Esophagus muscularis mucosa (tissue), 4 donors: ENCODE measurements around the gene MTMR2. TPM values are rescaled to one million over a fixed set of nuclear protein-coding genes. Genes with fewer than 3 reads are reported as not detected.

Experiments
- DNase-seq: peaks from one replicate; pipeline ENCODE4 v3.0.0-alpha.2; 2017; ENCODE audit errors: extremely low spot score
- H3K27ac ChIP-seq, 4 donors: fragments of 200-600 bp; sonication (generic); replicated peaks in 1 of 4; 1 replicate in 3 of 4; 2 replicates in 1 of 4; pipeline ENCODE4 v1.5.1; 2016 to 2019; ENCODE audit warnings: mild to moderate bottlenecking in 1 of 4
- H3K27me3 ChIP-seq, 4 donors: fragments of 200-600 bp; sonication (generic); one replicate each; pipeline versions ENCODE4 v1.5.1 to v1.6.0; 2016 to 2019
- H3K36me3 ChIP-seq, 4 donors: fragments of 200-600 bp; sonication (generic); one replicate each; pipeline ENCODE4 v1.5.1; 2016 to 2019
- H3K4me1 ChIP-seq, 4 donors: fragments of 200-600 bp; sonication (generic); one replicate each; pipeline ENCODE4 v1.5.1; 2016 to 2019
- H3K4me3 ChIP-seq, 4 donors: fragments of 200-600 bp; sonication (generic); 1 replicate in 2 of 4; 2 replicates in 2 of 4; pipeline ENCODE4 v1.5.1; 2016 to 2019; ENCODE audit warnings: mild to moderate bottlenecking in 4 of 4, moderate library complexity in 1 of 4
- H3K9me3 ChIP-seq, 4 donors: fragments of 200-600 bp; sonication (generic); 1 replicate in 3 of 4; 2 replicates in 1 of 4; pipeline ENCODE4 v1.5.1; 2016 to 2019
- EP300 ChIP-seq: sonication (generic); formaldehyde crosslinking; IDR thresholded peaks from one replicate; pipeline ENCODE4 v1.6.1; 2017; ENCODE audit warnings: antibody characterized with exemption
- POLR2A ChIP-seq: fragments of 450-650 bp; IDR thresholded peaks from one replicate; pipeline ENCODE4 v1.6.1; 2017; ENCODE audit warnings: antibody characterized with exemption, moderate library complexity, mild to moderate bottlenecking, low read depth
- POLR2AphosphoS5 ChIP-seq, 2 donors: sonication (generic); formaldehyde crosslinking; IDR thresholded peaks; one replicate each; pipeline ENCODE4 v1.6.1; 2017; ENCODE audit warnings: antibody characterized with exemption in 2 of 2
- WGBS: methylation state at CpG from one replicate; pipeline ENCODE4 v1.1.5; 2018; 5-methylcytosine and 5-hydroxymethylcytosine counted together
- intact Hi-C: fragments of 100-400 bp; cut with DNase I; formaldehyde crosslinking; loops from one replicate; pipeline ENCODE4 v1.15.1; 2023
- total RNA-seq, 4 donors: library from RNA; depleted of rRNA; stranded (reverse); fragments of >200 nt; gene quantifications; one replicate each; pipeline versions ENCODE4 v1.1.0 to v1.2.1, GENCODE V29; 2016
- TF ChIP-seq, protein P1 (sequence below), 3 experiments: fragments of 200-600 bp in 2 of 3; fragments of 450-650 bp in 1 of 3; sonication (generic) in 2 of 3; IDR thresholded peaks; one replicate each; pipeline ENCODE4 v1.5.1; 2017 to 2019; ENCODE audit warnings: antibody characterized with exemption in 3 of 3, mild to moderate bottlenecking in 2 of 3, moderate library complexity in 1 of 3

The MTMR2 gene
- total RNA-seq, 4 donors from 2014 or later, result 25.8 to 29.6 (median 27.9) TPM

GRCh38 chr11:95908826-95909225 is 15.1 kb downstream of the MTMR2 start:
- H3K27ac ChIP-seq, result no peak overlapping the region
- intact Hi-C loops, result no loop called here
- H3K27me3 ChIP-seq, result no peaks in the 10 kb centered on the region

GRCh38 chr11:95907476-95907875 is 16.4 kb downstream of the MTMR2 start:
- Histone ChIP-seq H3K36me3 (no peaks in the 10 kb centered on the region), H3K4me3 (no peak overlapping the region), H3K27me3 (no peaks in the 10 kb centered on the region), H3K9me3 (no peaks in the 10 kb centered on the region), H3K4me1 (peaks cover 4 to 12% (median 5%) of the 10 kb centered on the region in 4 donors), H3K27ac (no peak overlapping the region)
- no peak for DNase-seq
- WGBS, result 93% methylated on average over 5 of the region's 5 CpGs
- TF ChIP-seq EP300 (no peak), POLR2A (no peak), POLR2AphosphoS5 (IDR thresholded peaks at IDR 0.05) (no peak)
- TF ChIP-seq, protein P1, sequence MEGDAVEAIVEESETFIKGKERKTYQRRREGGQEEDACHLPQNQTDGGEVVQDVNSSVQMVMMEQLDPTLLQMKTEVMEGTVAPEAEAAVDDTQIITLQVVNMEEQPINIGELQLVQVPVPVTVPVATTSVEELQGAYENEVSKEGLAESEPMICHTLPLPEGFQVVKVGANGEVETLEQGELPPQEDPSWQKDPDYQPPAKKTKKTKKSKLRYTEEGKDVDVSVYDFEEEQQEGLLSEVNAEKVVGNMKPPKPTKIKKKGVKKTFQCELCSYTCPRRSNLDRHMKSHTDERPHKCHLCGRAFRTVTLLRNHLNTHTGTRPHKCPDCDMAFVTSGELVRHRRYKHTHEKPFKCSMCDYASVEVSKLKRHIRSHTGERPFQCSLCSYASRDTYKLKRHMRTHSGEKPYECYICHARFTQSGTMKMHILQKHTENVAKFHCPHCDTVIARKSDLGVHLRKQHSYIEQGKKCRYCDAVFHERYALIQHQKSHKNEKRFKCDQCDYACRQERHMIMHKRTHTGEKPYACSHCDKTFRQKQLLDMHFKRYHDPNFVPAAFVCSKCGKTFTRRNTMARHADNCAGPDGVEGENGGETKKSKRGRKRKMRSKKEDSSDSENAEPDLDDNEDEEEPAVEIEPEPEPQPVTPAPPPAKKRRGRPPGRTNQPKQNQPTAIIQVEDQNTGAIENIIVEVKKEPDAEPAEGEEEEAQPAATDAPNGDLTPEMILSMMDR (IDR thresholded peaks at IDR 0.05), result no peak
- intact Hi-C loops, result no loop called here

More at GRCh38 chr11:95908826-95909225, 15.1 kb downstream of the MTMR2 start:
- no peak for TF ChIP-seq EP300
- no peak for TF ChIP-seq POLR2A
- TF ChIP-seq POLR2AphosphoS5 (IDR thresholded peaks at IDR 0.05), result no peak
- TF ChIP-seq, protein P1 (IDR thresholded peaks at IDR 0.05), result no peak
- Histone ChIP-seq H3K9me3 (no peaks in the 10 kb centered on the region), H3K4me3 (no peak overlapping the region), H3K4me1 (peaks cover 5 to 12% (median 7%) of the 10 kb centered on the region in 4 donors), H3K36me3 (no peaks in the 10 kb centered on the region)
- no peak for DNase-seq

DNA sequence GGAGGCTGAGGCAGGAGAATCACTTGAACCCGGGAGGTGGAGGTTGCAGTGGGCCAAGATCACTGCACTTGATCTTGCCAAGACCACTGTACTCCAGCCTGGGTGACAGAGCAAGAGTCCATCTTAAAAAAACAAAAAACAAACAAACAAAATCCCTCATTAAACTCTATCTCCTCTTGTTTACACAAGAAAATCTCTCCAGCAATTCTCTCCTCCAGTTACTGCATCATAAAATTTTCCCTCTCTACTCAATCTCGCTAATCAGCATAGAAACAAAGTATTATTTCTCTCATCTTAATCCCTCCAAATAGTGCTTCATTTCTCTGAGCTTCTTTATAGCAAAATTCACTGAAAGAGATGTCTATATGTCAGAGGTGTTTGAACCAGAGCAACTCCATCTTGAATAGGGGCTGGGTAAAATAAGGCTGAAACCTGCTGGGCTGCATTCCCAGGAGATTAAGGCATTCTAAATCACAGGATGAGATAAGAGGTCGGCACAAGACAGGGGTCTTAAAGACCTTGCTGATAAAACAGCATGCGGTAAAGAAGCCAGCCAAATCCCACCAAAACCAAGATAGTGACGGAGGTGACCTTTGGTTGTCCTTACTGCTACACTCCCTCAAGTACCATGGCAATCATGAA is 19.8 kb downstream of the MTMR2 start:
- no peaks in the 10 kb centered on the region for H3K36me3 ChIP-seq
- H3K4me3 ChIP-seq, result no peak overlapping the region
- no peak for DNase-seq
- TF ChIP-seq POLR2AphosphoS5 (IDR thresholded peaks at IDR 0.05) (no peak), EP300 (no peak), POLR2A (no peak)
- TF ChIP-seq, protein P1 (IDR thresholded peaks at IDR 0.05), result no peak
- H3K4me1 ChIP-seq, result peaks cover 0 to 12% (median 4%) of the 10 kb centered on the region in 4 donors
- H3K9me3 ChIP-seq, result no peaks in the 10 kb centered on the region
- H3K27me3 ChIP-seq, result no peaks in the 10 kb centered on the region
- intact Hi-C loops, result no loop called here
- 85% methylated on average over 5 of the region's 5 CpGs for WGBS
- H3K27ac ChIP-seq, result no peak overlapping the region

GRCh38 chr11:95898782-95899181 is 25.1 kb downstream of the MTMR2 start:
- DNase-seq, result no peak
- no peak overlapping the region for H3K27ac ChIP-seq
- no peaks in the 10 kb centered on the region for H3K9me3 ChIP-seq
- intact Hi-C loops, result no loop called here
- no peak for TF ChIP-seq POLR2A
- TF ChIP-seq POLR2AphosphoS5 (IDR thresholded peaks at IDR 0.05), result no peak
- TF ChIP-seq, protein P1 (IDR thresholded peaks at IDR 0.05), result no peak
- TF ChIP-seq EP300, result no peak
- 48% methylated on average over 2 of the region's 2 CpGs for WGBS
- peaks cover 3 to 10% (median 8%) of the 10 kb centered on the region in 4 donors for H3K4me1 ChIP-seq
- H3K4me3 ChIP-seq, result no peak overlapping the region
- H3K36me3 ChIP-seq, result no peaks in the 10 kb centered on the region
- H3K27me3 ChIP-seq, result no peaks in the 10 kb centered on the region

GRCh38 chr11:95897731-95898130 is 26.2 kb downstream of the MTMR2 start:
- TF ChIP-seq POLR2AphosphoS5 (IDR thresholded peaks at IDR 0.05) (no peak), EP300 (no peak), POLR2A (no peak)
- TF ChIP-seq, protein P1 (IDR thresholded peaks at IDR 0.05), result no peak
- intact Hi-C loops, result no loop called here
- WGBS, result 83% methylated on average over 7 of the region's 7 CpGs
- DNase-seq, result no peak
- H3K27me3 ChIP-seq, result no peaks in the 10 kb centered on the region
- H3K4me3 ChIP-seq, result no peak overlapping the region
- H3K36me3 ChIP-seq, result no peaks in the 10 kb centered on the region
- no peak overlapping the region for H3K27ac ChIP-seq
- no peaks in the 10 kb centered on the region for H3K9me3 ChIP-seq
- H3K4me1 ChIP-seq, result peaks cover 0 to 17% (median 7%) of the 10 kb centered on the region in 4 donors
